K562 treated with DMSO at 1 percent for 48 hours (cell line): ENCODE results near the gene YWHAH. TPM values are rescaled to one million over a fixed set of nuclear protein-coding genes. Genes with fewer than 3 reads are reported as not detected.

Source experiments
- total RNA-seq: library from RNA; unstranded; fragments of 300-600 nt; gene quantifications from 2 replicates; pipeline ENCODE4 v1.2.3, GENCODE V29; 2022; ENCODE audit warnings: low replicate concordance; ENCODE audit errors: extremely low read depth

The YWHAH gene
- not detected in 2 replicates for total RNA-seq

DNA sequence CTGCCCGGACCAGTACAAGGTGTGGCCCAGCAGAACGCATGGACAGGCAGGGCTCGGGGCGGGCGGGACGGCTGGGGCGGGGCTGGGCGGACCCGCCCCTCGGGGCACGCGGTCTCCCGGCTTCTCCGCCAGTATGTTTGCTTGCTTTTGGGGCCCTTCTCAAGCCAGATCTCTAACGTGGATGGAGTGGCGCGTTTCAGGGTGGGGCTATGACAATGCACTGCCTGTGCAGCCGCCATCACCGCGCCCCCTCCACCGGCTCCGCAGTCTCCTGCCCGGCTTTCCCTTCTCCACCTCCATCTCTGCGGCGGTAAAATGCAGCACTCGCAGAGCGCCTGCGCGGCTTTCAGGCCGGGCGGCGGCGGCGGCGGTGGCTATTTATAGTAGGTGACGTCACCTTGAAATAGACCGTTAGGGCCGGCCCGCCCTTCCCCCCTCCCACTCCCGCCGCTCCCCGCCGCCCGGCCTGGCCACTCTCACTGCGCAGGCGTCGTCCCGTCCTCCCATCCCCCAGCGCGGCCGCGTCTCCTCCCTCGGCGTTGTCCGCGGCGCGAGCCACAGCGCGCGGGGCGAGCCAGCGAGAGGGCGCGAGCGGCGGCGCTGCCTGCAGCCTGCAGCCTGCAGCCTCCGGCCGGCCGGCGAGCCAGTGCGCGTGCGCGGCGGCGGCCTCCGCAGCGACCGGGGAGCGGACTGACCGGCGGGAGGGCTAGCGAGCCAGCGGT, at the start of gene YWHAH:
Gene YWHAH, plus strand, starts transcription at position 558 of the 722 bp plus-strand sequence. CDS start 199 bp downstream, outside the sequence.

Other genes with a start within 250 kb of the YWHAH start
- not detected in 2 replicates for gene PRR14L, start 194.4 kb upstream of the YWHAH start, total RNA-seq
- not detected in 2 replicates for gene DEPDC5, start 190.5 kb upstream of the YWHAH start, total RNA-seq
- gene SLC5A1, start 98.7 kb downstream of the YWHAH start, total RNA-seq: not detected in 2 replicates
- not detected in 2 replicates for gene C22orf42, start 214.8 kb downstream of the YWHAH start, total RNA-seq